Measurements from ENCODE around the gene DDX25. TPM values are rescaled to one million over a fixed set of nuclear protein-coding genes. Genes with fewer than 3 reads are reported as not detected.

The DDX25 gene
- total RNA-seq, 6 donors from 2014 or later, result 0.31 TPM; not detected in 5

DNA sequence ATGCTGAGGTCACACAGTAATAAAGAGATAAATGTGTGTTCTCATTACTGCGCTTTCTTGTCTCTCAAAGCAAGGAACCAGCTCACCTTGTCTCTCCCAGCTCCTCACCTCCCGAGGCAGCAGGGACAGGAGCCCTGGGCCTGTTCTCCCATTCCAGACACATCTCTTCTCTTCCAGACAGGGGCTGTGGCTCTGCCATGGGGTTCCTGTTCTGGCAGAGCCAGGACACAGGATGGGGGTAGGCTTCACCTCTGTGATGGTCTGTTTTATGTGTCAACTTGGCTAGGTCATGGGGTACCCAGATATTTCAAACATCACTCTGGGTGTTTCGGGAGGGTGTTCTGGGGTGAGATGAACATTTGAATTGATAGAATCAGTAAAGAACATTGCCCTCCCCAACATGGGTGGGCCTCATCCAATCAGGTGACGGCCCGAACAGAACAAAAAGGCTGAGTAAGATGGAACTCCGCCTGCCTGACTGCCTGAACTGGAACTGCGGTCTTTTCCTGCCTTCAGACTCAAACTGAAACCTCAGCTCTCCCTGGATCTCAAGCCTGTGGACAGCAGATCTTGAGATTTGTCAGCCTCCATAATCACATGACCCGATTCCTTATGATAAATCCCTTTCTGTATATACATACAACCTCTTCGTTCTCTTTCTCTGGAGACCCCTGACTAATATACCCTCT is 39.5 kb downstream of the DDX25 start:
- Histone ChIP-seq H3K4me3 (no peak overlapping the region), H3K9me3 (no peaks in the 10 kb centered on the region), H3K4me1 (peaks cover 0 to 8% (median 0%) of the 10 kb centered on the region in 4 donors), H3K27me3 (no peaks in the 10 kb centered on the region), H3K27ac (no peak overlapping the region), H3K36me3 (no peaks in the 10 kb centered on the region)
- ATAC-seq (ENCODE audit: low FRiP score in 2 of 2) (no peak), DNase-seq (no peak)
- no peak for TF ChIP-seq POLR2A (IDR thresholded peaks at IDR 0.05)
- no peak for TF ChIP-seq POLR2AphosphoS5 (IDR thresholded peaks at IDR 0.05)
- TF ChIP-seq CTCF (IDR thresholded peaks at IDR 0.05), result no peak
- TF ChIP-seq EP300 (IDR thresholded peaks at IDR 0.05), result no peak
- 90 to 94% methylated on average over 9 of the region's 9 CpGs for WGBS, 2 donors

DNA sequence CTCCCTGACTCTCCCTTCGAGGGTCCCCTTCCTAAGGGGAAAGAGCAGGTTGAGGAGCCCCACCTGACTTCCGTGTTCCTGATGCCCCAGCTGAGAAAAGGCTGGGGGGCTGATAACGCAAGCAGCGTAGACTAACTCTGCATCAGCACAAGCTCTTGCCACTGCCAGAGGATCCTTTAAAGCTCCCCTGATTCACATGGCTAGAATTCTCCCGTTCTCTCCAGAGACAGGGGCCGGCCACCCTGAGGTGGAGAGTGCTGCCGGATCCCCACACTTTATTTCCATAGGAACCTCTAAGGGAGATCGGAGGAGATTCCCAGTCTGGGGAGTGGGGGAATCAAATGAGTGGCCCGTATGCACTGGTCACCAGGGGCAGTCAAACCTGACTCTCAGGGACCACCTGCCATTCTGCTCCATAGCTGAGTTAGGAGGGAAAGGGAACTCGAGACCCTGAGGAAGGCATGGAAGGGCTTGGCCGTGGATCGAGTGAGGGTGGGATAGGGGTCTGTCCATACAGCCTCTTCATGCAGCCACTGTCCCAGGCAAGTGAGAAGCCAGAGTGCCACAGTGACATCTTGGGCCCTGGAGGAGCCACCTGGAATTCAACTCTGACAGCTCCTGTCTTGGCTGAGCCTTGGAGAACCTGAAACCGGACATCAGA is 40.2 kb downstream of the DDX25 start:
- ATAC-seq (ENCODE audit: low FRiP score in 2 of 2) (no peak), DNase-seq (no peak)
- Histone ChIP-seq H3K36me3 (no peaks in the 10 kb centered on the region), H3K9me3 (no peaks in the 10 kb centered on the region), H3K4me3 (no peak overlapping the region), H3K27me3 (no peaks in the 10 kb centered on the region), H3K4me1 (peaks cover 0 to 8% (median 0%) of the 10 kb centered on the region in 4 donors), H3K27ac (no peak overlapping the region)
- 72 to 85% methylated on average over 13 of the region's 13 CpGs for WGBS, 2 donors
- TF ChIP-seq EP300 (IDR thresholded peaks at IDR 0.05) (no peak), POLR2A (IDR thresholded peaks at IDR 0.05) (no peak), POLR2AphosphoS5 (IDR thresholded peaks at IDR 0.05) (no peak), CTCF (IDR thresholded peaks at IDR 0.05) (no peak)

- Histone ChIP-seq H3K4me1 (peaks cover 0 to 8% (median 0%) of the 10 kb centered on the region in 4 donors), H3K36me3 (no peaks in the 10 kb centered on the region), H3K4me3 (no peak overlapping the region), H3K9me3 (no peaks in the 10 kb centered on the region), H3K27ac (no peak overlapping the region), H3K27me3 (no peaks in the 10 kb centered on the region)
- TF ChIP-seq POLR2AphosphoS5 (IDR thresholded peaks at IDR 0.05) (no peak), CTCF (IDR thresholded peaks at IDR 0.05) (no peak), EP300 (IDR thresholded peaks at IDR 0.05) (no peak), POLR2A (IDR thresholded peaks at IDR 0.05) (no peak)
- 70% methylated on average over 15 of the region's 15 CpGs for WGBS, 2 donors
- ATAC-seq (ENCODE audit: low FRiP score in 2 of 2) (no peak), DNase-seq (no peak)
Measured at GRCh38 chr11:125945011-125945796, 40.9 kb downstream of the DDX25 start.

DNA sequence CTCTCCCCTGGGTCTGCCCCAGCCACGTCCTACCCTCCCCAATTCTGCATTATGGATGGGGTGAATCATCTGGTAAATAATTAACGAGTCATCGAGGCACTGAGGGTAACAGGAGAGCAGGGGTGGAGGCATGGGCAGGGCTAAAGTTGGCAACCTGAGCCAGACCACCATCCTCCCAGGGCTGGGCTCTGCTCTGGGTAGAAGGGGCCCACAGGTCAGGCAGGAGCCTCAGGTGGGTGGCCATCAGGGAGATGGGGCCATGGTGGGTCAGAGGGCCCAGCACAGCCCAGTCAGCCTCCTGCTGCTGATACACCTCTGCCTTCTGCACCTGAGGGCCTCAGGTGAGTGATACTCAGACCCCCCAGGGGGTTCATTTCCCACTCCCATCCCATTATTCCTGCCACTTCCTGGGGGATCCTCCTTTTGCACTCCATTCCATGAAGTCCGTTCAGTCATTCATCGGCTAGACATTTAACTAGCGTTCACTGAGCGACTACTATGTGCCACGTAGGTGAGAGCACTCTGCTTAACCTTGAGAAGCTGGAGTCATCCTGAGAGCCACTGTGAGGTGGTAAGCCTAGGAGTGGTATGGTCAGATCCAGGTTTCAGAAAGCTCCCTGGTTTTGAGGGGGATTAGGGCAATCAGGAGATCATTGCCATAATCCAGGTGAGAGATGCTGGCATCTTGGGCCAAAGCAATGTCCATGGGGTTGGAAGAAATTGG is 41.7 kb downstream of the DDX25 start, which contains the start of gene VSIG10L2:
Gene VSIG10L2, plus strand, starts transcription at position 248 of the 724 bp plus-strand sequence. Its CDS starts 12 bp downstream, at position 260.
- TF ChIP-seq EP300 (IDR thresholded peaks at IDR 0.05) (no peak), CTCF (IDR thresholded peaks at IDR 0.05) (no peak), POLR2A (IDR thresholded peaks at IDR 0.05) (no peak), POLR2AphosphoS5 (IDR thresholded peaks at IDR 0.05) (no peak)
- Histone ChIP-seq H3K9me3 (no peaks in the 10 kb centered on the region), H3K27me3 (no peaks in the 10 kb centered on the region), H3K4me1 (peaks cover 0 to 8% (median 2%) of the 10 kb centered on the region in 4 donors), H3K36me3 (no peaks in the 10 kb centered on the region), H3K4me3 (no peak within 1 kb of the TSS), H3K27ac (no peak within 1 kb of the TSS)
- 86% methylated on average over 8 of the region's 8 CpGs for WGBS, 2 donors
- no peak for DNase-seq
- ATAC-seq (ENCODE audit: low FRiP score in 2 of 2), result no peak
